HG03095 (cell line): ENCODE results near the gene STON1.
"Not testable (repeated sequence)": the region's sequence is repeated elsewhere in the genome, so short reads cannot be mapped to it uniquely, and the experiment has no call there.

Experiments used
- ATAC-seq: cut with Tn5 transposase; IDR thresholded peaks from one replicate; pipeline ENCODE4 v1.9.1; 2021; ENCODE audit warnings: moderate library complexity; ENCODE audit not compliant: unreplicated experiment

Gene STON1

DNA sequence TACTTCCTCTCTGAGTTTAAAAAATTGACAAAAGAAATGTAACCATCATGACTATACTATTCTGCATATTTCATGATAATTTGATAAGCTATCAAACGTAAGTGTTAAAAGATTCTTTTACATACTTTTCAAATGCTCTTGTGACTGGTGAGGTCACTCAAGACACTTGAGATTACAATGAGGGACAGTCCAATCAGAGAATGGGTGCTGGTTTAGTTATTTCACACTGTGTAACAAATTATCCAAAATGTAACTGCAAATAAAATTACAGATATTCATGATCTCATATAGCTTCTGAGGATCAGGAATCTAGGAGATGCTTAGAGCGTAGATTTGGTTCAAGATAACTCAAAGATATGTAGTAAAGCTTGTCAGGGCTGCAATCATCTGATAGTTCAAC, 83.3 kb downstream of the STON1 start:
- no peak for ATAC-seq

DNA sequence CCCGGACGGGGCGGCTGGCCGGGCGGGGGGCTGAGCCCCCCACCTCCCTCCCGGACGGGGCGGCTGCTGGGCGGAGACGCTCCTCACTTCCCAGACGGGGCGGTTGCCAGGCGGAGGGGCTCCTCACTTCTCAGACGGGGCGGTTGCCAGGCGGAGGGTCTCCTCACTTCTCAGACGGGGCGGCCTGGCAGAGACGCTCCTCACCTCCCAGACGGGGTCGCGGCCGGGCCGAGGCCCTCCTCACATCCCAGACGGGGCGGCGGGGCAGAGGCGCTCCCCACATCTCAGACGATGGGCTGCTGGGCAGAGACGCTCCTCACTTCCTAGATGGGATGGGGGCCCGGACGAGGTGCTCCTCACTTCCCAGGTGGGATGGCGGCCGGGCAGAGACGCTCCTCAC, 84.6 kb downstream of the STON1 start:
- ATAC-seq = not testable (repeated sequence)

DNA sequence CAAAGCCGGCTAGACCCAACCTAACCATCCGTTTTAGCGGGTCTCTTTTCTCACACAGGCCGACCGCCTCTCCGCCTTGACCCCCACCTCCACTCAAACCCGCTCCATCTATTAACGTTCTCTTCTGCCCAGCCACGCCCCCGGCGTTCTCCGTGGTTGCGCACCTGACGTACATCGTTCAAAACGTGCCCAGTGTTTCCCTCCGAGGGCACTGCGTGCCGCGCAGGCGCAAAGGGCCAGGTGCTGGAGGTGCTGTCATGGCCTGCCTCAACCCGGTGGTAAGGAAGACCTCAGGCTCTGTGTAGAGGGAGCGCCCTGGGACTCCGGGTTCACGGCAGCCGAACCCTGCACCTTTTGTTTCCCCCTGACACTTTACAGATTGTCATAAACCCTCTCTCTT, 87.7 kb downstream of the STON1 start, which contains the start of gene GTF2A1L:
TSS of gene GTF2A1L (plus strand) at position 239 of the 400 bp plus-strand sequence. CDS start at position 258, 19 bp downstream.
- no peak for ATAC-seq

DNA sequence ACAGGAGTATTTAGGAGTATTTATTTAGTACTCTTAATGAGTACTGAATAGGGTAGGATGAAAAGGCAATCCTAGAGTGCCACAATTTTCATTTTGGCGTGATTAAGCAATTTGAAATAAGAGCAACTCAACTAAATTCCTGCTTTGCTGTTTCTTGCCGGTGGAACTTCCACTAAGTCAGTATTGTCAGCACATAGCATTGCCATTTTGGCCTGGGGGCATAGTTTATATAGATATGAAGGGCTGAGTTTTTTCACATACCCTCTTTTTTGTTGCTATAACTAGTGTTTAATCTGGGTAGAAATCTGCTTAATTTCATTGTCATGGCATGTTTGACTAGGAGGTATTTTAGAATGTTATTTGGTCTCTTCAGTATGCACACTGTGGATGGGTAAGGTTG, 89.6 kb downstream of the STON1 start:
- no peak for ATAC-seq

DNA sequence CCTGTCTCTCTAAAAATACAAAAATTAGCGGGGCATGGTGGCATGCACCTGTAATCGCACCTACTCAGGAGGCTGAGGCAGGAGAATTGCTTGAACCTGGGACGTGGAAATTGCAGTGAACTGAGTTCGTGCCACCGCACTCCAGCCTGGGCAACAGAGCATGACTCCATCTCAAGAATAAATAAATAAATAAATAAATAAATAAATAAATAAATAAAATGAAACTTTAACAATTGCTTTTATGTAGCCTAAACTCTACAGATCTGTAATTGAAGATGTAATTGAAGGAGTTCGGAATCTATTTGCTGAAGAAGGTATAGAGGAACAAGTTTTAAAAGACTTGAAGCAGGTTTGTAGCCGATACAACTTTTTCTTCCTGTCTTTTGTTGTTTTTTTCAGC, 90.7 kb downstream of the STON1 start:
- no peak for ATAC-seq

DNA sequence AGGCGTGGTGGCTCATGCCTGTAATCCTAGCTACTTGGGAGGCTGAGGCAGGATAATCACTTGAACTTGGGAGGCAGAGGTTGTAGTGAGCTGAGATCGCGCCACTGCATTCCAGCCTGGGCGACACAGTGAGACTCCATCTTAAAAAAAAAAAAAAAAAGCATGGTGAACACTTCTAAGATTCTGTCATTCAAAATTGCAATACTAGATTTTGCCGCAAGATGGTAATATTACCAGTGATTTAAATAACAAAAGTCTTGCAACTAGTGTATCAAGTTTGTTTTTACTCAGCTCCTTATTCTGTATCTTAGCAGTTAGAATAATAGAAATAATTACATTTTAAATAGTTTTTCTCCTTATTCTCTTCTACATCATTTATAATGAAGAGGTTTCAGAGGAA, 92.7 kb downstream of the STON1 start:
- ATAC-seq = not testable (repeated sequence)

DNA sequence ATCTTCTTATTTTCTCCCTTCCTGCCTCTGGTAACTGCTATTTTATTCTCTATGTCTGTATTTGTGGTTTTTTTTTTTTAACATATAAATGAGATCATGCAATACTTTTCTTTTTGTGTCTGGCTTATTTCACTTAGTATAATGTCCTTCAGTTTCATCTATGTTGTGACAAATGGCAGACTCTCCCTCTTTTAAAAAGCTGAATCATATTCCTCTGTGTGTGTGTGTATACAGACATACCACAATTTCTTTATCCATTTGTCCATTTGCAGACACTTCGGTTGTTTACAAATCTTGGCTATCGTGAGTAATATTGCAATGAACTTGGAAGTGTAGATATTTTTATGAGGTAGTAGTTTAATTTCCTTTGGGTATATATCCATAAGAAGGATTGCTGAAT, 94.7 kb downstream of the STON1 start:
- no peak for ATAC-seq

DNA sequence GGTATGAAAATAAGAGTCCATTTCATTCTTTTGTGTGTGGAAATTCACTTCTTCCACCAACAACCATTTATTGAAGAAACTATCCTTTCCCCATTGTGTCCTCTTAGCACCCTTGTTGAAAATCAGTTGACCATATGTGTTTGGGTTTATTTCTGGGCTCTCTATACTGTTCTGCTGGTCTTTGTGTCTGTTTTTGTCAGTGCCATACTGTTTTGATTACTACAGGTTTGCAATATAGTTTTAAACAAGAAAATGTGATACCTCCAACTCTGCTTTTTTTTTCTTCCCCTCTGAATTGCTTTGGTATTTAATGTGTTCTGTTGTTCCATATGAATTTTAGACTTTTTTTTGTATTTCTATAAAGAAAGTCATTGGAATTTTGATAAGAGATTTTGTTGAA, 96.1 kb downstream of the STON1 start:
- no peak for ATAC-seq

DNA sequence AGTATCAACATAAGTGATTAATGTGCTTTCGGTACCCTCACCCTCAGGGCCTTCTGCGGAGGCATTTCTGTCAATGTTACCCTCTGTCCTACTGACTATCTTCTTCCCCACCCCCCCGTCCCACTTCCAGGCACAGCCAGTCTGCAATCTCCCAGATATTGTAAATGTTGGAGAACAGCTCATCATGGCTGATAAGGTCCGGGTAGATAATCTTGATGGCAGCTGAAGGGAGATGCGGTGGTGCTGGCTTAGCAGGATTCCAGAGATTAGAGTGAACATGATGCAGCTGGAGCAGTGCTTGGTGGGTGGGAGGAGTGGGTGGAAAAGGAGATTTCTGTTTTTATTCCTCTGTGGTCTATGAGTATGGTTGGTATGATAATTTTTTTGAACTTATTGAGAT, 103.2 kb downstream of the STON1 start:
- ATAC-seq = no peak

DNA sequence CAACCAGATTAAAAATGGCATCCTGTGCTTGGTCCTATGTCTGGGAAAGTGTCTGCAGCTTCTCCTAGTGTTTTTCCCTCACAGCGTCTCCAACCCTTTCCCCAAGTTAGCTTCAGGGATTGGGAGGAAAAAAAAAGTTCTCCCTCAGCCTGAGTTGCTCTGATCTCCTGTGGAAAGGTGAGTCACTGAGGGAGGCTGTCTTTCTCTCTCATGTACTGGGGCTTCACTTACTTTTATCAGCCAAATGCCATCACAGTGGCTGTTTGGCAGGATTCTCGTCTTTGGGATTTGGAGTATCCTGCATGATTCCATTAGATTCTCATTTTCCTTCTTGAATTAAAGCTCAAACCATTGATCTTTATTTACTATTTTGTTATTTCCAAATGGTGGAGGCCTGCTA, 105.8 kb downstream of the STON1 start:
- ATAC-seq = no peak

DNA sequence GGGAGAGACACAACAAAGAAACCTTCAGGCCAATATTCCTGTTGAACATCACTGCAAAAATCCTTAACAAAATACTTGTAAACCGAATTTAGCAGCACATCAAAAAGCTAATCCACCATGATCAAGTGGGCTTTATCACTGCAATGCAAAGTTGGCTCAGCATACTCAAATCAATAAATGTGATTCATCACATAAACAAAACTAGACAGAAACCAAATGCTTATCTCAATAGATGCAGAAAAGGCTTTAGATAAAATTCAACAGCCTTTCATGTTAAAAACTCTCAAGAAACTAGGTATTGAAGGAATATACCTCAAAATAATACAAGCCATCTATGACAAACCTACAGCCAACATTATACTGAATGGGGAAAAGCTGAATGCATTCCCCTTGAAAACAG, 108.3 kb downstream of the STON1 start:
- no peak for ATAC-seq
